Measurements from ENCODE around the gene PAXX.

Gene PAXX

GRCh38 chr9:137027369-137028262 lies 35.4 kb downstream of the PAXX start, which contains the start of gene ABCA2:
Gene ABCA2, minus strand, starts transcription at chr9:137028237. Its CDS starts 97 bp downstream, at chr9:137028140.
- TF ChIP-seq CTCF (conservative IDR thresholded peaks at IDR 0.05; ENCODE audit: low read depth, low read length): no peak

GRCh38 chr9:137028263-137029057 lies 36.2 kb downstream of the PAXX start:
- Histone ChIP-seq H3K27ac (peak overlapping the region; percentile 22; the same call in 1 of the 2 replicates), H3K9ac (peak overlapping the region; percentile 54; the same call in 1 of the 2 replicates), H3K4me1 (ENCODE audit: low read depth, poor library complexity, severe bottlenecking) (peaks cover 31% of the 10 kb centered on the region)

More at GRCh38 chr9:137027369-137028262, 35.4 kb downstream of the PAXX start, which contains the start of gene ABCA2:
- Histone ChIP-seq H3K27me3 (ENCODE audit: insufficient read depth, low read depth) (peaks cover 8% of the 10 kb centered on the region; the same call in 1 of the 2 replicates), H3K36me3 (ENCODE audit: insufficient read depth) (no peaks in the 10 kb centered on the region), H3K4me3 (IDR thresholded peaks at IDR 0.05; ENCODE audit: insufficient read depth, low read depth, low read length) (no peak within 1 kb of the TSS), H4K20me1 (ENCODE audit: insufficient read depth) (no peaks in the 10 kb centered on the region), H3K4me1 (ENCODE audit: low read depth, poor library complexity, severe bottlenecking) (peaks cover 27% of the 10 kb centered on the region), H3K4me2 (peak within 1 kb of the TSS; percentile 88), H3K79me2 (ENCODE audit: insufficient read depth, low read depth) (no peaks in the 10 kb centered on the region), H3K9ac (peak within 1 kb of the TSS; percentile 54; the same call in 1 of the 2 replicates), H2AFZ (ENCODE audit: low read depth) (peak within 1 kb of the TSS; percentile 91), H3K27ac (peak within 1 kb of the TSS; percentile 22; the same call in 1 of the 2 replicates)

GRCh38 chr9:137029058-137029936 lies 37.1 kb downstream of the PAXX start:
- Histone ChIP-seq H2AFZ (ENCODE audit: low read depth) (peak overlapping the region; percentile 91), H4K20me1 (ENCODE audit: insufficient read depth) (no peaks in the 10 kb centered on the region), H3K27ac (no peak overlapping the region), H3K9ac (peak overlapping the region; percentile 54; the same call in 1 of the 2 replicates), H3K79me2 (ENCODE audit: insufficient read depth, low read depth) (no peaks in the 10 kb centered on the region), H3K4me3 (IDR thresholded peaks at IDR 0.05; ENCODE audit: insufficient read depth, low read depth, low read length) (no peak overlapping the region), H3K4me1 (ENCODE audit: low read depth, poor library complexity, severe bottlenecking) (peaks cover 31% of the 10 kb centered on the region), H3K36me3 (ENCODE audit: insufficient read depth) (no peaks in the 10 kb centered on the region), H3K27me3 (ENCODE audit: insufficient read depth, low read depth) (peaks cover 8% of the 10 kb centered on the region; the same call in 1 of the 2 replicates), H3K4me2 (peak overlapping the region; percentile 88)
- TF ChIP-seq CTCF (conservative IDR thresholded peaks at IDR 0.05; ENCODE audit: low read depth, low read length): peak; percentile 85

More at GRCh38 chr9:137028263-137029057, 36.2 kb downstream of the PAXX start:
- H4K20me1 ChIP-seq (ENCODE audit: insufficient read depth): no peaks in the 10 kb centered on the region
- peak overlapping the region; percentile 91 for H2AFZ ChIP-seq (ENCODE audit: low read depth)
- no peaks in the 10 kb centered on the region for H3K79me2 ChIP-seq (ENCODE audit: insufficient read depth, low read depth)
- TF ChIP-seq CTCF (conservative IDR thresholded peaks at IDR 0.05; ENCODE audit: low read depth, low read length): no peak
- peak overlapping the region; percentile 88 for H3K4me2 ChIP-seq
- no peaks in the 10 kb centered on the region for H3K36me3 ChIP-seq (ENCODE audit: insufficient read depth)
- H3K4me3 ChIP-seq (IDR thresholded peaks at IDR 0.05; ENCODE audit: insufficient read depth, low read depth, low read length): no peak overlapping the region
- H3K27me3 ChIP-seq (ENCODE audit: insufficient read depth, low read depth): peaks cover 8% of the 10 kb centered on the region; the same call in 1 of the 2 replicates
